Dermis blood vessel endothelial cell (primary cell): ENCODE measurements around the gene TRIM50. TPM values are rescaled to one million over a fixed set of nuclear protein-coding genes. Genes with fewer than 3 reads are reported as not detected.
"Not testable (repeated sequence)": the region's sequence is repeated elsewhere in the genome, so short reads cannot be mapped to it uniquely, and the experiment has no call there.

Experiments
- DNase-seq: peaks from one replicate; pipeline ENCODE4 v3.0.0; 2010
- total RNA-seq: library from RNA; depleted of rRNA; stranded (reverse); fragments of >200 nt; gene quantifications from 2 replicates; pipeline ENCODE4 v1.2.3, GENCODE V29; 2014

Gene TRIM50
- under 0.01 TPM in 1 of 2 replicates, not detected in the other for total RNA-seq

DNA sequence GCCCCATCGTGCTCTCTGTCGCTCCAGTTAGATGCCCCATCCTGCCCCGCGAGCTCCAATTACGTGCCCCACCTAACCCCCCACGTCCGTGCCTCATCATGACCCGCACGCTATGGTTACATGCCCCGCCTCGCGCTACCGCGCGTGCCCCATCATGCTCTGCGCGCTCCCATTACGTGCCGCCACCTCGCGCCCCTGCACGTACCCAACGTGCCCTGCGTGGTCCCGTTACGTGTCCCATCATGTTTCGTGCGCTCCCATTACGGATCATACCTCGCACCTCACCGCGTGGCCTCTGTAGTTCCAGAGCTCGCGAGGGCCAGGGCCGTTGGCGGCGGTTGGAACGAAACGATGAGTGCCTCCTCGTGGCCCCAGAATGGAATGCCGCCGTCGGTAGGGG is at the start of gene TRIM50, which contains the start of gene FKBP6:
Gene TRIM50, minus strand, starts transcription at position 161 of the 400 bp plus-strand sequence. CDS start 3,295 bp downstream, outside the sequence.
Gene FKBP6, plus strand, starts transcription at position 240 of the 400 bp plus-strand sequence. CDS start 268 bp downstream, outside the sequence.
- not testable (repeated sequence) for DNase-seq

DNA sequence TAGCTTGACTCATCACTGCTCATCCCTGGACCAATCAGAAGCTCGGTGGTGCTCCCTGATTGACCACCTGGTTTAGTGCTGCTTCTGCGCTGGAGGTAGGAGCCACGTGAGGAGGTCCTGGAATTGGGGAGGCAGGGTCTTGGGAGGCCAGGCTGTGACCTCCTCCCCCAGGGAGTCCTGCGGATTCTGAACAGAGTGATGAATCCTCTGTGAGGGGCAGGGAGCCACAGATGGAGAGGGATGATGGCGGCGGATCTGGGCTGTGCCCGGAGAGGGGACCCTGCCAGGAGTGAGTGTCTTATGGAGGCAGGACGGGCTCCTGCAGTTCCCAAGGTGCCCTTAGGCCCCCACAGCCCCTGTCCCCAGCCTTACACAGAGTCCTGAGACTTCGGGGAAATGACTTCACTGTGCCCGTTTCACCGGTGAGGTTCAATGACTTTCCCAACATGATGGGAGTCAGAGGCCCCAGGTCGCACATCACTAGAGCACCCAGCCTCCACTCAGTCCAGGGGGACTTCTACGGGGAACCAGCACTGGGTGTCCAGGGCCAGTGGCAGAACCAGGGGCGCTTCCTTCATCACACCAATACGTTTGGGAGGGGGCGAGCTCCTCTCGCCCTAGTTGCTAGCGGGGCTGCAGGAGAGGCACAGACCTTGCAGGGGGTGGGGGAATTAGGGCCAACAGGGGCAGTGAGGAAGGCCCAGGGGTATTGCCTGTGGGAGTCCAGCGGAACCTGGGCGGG is 49.0 kb upstream of the TRIM50 start:
- no peak for DNase-seq

DNA sequence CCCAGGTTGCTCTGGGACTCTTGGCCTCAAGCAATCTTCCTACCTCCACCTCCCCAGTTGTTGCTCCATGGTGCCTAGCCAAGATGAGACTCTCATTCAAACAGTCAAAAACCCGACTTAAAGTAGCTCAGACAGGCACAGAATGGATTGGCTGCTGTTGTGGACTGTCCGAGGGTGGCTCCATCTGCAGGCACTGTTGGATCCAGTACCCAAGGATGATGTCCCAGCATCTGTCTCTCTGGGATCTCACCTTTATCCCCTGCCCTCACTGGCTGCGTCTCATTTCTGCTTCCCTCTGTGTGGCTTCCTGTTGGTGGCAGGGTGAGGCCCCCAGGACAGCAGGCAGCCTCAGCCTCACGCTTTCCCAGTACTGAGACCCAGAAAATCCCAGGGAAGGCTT is 48.4 kb upstream of the TRIM50 start:
- DNase-seq, result not testable (repeated sequence)

GRCh38 chr7:73373741-73374140 is 45.9 kb upstream of the TRIM50 start:
- DNase-seq, result no peak

DNA sequence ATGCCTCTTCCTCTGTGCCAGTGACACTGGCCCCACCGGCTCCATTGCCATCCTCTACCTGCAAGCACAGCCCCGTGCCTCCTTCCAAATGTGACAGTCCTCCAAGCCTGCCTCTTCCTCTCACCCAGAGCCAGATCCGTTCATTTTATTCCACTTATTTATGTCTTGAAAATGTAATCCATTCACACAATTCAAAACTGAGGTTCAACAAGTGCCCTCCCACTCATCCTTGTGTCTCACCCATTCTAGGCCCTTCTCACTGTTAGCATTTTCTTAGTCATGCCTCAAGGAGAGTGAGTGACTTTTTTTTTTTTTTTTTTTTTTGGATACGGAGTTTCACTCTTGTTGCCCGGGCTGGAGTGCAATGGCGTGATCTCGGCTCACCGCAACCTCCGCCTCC is 41.7 kb upstream of the TRIM50 start:
- no peak for DNase-seq

- DNase-seq, result no peak
Measured at GRCh38 chr7:73369009-73369408, 41.1 kb upstream of the TRIM50 start.

DNA sequence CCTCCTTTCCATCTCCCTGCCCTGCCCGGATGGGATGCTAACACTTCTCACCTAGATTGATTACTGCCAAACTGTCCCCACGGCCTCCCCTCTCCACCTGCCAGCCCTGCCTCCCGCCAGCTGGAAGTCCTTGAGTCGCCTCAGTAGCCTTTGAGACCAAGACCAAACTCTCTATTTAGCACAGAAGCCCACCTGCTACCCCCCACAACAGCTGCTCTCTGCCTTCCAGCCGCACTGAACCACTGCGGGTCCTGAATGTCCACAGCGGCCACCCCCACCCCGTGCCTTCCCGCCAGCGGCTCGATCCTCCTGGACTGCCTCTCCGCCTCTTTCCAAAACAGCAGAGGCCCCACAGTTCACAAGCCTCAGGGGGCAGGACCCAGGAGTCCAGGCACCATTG is 39.1 kb upstream of the TRIM50 start:
- no peak for DNase-seq

- DNase-seq, result no peak
Measured at GRCh38 chr7:73366127-73366526, 38.2 kb upstream of the TRIM50 start.

- DNase-seq, result no peak
Measured at GRCh38 chr7:73364006-73364728, 36.3 kb upstream of the TRIM50 start.

- DNase-seq, result no peak
Measured at GRCh38 chr7:73363225-73364005, 35.5 kb upstream of the TRIM50 start.

DNA sequence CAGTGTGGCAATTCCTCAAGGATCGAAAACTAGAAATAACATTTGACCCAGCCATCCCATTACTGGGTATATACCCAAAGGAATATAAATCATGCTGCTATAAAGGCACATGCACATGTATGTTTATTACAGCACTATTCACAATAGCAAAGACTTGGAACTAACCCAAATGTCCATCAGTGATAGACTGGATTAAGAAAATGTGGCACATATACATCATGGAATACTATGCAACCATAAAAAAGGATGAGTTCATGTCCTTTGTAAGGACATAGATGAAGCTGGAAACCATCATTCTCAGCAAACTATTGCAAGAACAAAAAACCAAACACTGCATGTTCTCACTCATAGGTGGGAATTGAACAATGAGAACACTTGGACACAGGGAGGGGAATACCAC is 32.7 kb upstream of the TRIM50 start:
- DNase-seq, result not testable (repeated sequence)

DNA sequence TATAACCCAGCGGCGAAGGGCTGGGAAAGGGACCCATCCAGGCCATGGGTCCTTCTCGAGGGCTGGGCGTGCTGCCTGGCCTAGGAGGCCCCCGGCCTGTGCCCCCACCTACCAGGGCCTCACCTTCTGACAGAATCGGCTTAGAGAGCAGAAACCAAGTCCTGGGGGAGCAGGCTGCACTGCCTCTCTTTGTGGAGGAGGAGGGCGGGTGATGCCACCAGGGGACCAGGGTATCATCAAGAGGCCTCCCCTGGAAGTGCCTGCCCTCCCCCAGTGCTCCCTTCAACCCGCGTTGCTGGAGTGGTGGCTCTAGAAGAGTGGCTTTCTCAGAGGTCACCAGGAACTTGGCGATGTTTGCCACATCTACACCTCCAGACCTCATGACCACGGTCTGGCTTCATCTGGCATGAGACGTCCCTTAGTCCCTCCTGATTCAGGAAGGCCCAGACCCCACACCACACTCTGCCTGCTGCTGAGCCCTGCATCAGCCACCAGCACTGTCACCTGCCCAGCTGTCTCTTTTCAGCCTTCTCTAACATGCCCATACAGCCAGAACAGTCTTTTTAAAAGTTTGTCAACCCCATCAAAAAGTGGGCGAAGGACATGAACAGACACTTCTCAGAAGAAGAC is 32.0 kb upstream of the TRIM50 start:
- DNase-seq, result no peak

DNA sequence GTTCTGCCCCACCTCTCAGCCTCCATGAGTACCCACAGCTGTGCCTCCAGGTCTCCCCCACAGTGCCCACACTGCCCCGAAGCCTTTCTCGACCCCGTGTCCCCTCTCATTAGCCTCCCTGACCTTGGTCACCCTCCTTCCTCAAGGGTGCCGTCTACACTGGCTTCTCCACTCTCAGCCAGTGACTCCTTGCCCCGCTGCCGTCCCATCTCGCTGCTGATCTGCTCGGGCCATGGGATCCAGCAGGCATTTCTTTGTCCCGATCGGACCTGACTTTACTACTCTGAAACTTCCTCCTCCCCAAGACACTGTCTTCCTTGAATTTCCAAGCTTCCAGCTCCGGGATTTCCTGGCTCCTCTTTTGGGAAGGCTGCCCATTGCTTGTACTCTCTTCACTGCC is 31.4 kb upstream of the TRIM50 start:
- DNase-seq, result no peak

GRCh38 chr7:73358590-73359275 is 30.9 kb upstream of the TRIM50 start:
- DNase-seq, result no peak

- no peak for DNase-seq
Measured at GRCh38 chr7:73356159-73356558, 28.3 kb upstream of the TRIM50 start.

DNA sequence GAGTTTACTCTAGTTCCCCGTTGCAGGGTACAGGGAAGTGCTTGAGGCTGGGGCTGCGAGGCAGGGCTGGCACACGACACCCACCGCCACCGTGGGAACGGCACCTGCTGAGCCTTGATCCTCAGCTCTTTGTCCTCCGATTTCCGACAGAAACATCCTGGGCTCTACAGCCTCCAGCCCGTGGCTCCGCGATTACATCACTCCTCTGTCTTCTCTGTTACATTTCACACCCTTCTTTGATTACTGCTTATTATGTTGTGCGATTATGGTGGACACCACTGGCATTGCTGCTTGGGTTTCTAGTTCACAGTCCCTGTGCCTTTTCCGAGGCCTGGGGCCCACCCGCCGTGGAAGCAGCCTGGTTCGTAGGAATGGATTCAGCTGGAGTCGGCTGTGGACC is 26.9 kb upstream of the TRIM50 start:
- no peak for DNase-seq

DNA sequence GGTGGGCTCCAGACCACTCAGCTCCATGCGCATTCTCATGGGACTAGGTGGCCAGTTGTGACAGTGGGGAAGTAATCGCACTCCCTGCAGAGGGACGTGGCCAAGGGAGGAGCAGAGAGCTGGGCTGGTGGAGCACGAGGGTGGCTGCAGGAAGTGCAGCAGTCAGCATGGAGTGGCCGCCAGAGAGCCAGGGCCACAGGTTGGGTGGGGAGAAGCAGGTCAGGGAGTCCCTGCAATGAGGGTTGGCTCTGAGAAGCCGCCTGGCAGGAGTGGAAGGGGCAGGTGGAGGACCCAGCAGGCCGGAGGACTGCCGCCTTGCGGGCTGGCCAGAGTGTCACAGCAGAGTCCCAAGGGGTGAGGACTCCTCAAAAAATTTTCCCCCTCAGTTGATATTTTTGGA is 26.3 kb upstream of the TRIM50 start:
- DNase-seq, result no peak

DNA sequence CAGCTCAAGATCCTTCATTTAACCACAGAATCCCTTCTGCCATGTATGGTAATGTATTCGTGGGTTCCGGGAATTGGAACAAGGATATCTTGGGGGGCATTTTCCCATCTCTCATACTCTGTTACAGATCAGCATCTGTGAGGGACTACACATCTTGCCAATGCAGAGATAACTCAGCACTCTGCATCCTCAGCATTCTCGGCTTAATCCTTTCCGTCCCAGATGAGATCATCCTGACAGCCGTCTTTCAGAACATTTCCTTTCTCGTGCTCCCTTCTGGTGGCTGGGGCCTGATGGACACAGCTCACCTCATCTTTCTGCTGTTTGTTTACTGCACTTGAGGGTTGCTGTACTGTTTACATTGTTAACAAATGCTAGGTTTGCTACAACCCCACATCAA is 25.4 kb upstream of the TRIM50 start:
- DNase-seq, result no peak

- DNase-seq, result no peak
Measured at GRCh38 chr7:73352784-73353183, 24.9 kb upstream of the TRIM50 start.

DNA sequence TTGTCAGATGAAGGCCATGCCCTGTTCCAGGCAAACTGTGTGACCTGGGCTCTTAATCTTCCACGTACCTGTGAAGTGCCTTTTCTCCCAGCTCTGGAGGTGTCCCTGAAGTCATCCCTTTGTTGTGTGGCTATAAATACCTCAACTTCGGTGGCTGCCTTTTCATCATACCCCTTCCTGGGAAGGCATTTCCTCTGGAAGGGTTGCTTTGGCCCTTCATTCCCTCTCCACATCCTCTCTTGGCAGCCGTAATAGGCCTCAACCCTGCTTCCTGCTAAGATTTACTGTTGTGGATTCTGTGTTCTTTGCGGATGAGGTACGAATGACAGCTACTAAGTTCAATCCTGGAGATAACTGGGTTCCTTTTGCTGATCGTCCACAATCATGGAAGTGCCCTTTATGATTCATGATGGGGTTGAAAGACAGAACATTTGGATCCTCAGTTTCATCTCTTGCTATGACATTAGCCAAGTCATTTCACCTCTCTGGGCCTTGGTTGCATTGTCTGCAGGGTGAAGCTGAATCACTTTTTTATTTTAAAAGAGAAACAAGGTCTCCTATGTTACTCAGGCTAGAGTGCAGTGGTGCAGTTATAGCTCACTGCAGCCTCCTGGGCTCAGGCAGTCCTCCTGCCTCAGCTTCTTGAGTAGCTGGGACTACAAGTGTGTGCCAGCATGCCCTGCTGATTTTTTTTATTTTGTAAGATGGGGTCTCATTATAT is 23.7 kb upstream of the TRIM50 start:
- peak; percentile 65 for DNase-seq

GRCh38 chr7:73350306-73351068 is 22.6 kb upstream of the TRIM50 start:
- DNase-seq, result no peak
